ENCODE measurements around the gene MAP3K14.

DNA sequence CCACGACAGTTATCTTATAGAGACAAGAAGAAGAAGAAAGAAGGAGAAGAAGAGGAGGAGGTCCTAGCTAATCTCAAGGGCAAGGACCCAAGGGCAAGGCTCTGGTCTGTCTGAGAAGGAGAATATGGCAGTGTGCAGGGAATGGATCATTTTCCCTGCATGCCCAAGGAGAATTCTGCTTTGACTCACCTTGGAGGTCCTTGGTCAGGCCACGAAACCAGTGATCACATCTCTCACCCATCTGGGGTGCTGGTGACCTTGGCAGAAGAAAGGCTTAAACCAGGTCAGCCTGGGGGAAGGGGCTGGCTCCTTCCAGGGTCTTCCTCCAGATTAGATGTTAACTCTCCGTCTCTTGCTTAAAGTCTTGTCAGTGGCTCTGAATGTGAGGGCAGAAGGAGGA is 96.7 kb downstream of the MAP3K14 start:
- no peak for TF ChIP-seq GABPA (IDR thresholded peaks at IDR 0.05; ENCODE audit: low read depth)
- TF ChIP-seq, protein P1, sequence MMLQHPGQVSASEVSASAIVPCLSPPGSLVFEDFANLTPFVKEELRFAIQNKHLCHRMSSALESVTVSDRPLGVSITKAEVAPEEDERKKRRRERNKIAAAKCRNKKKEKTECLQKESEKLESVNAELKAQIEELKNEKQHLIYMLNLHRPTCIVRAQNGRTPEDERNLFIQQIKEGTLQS (IDR thresholded peaks at IDR 0.05; ENCODE audit: borderline replicate concordance, extremely low read depth, low read depth, low read length) = no peak
- TF ChIP-seq, protein P2, sequence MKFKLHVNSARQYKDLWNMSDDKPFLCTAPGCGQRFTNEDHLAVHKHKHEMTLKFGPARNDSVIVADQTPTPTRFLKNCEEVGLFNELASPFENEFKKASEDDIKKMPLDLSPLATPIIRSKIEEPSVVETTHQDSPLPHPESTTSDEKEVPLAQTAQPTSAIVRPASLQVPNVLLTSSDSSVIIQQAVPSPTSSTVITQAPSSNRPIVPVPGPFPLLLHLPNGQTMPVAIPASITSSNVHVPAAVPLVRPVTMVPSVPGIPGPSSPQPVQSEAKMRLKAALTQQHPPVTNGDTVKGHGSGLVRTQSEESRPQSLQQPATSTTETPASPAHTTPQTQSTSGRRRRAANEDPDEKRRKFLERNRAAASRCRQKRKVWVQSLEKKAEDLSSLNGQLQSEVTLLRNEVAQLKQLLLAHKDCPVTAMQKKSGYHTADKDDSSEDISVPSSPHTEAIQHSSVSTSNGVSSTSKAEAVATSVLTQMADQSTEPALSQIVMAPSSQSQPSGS (IDR thresholded peaks at IDR 0.05; ENCODE audit: low read length) = no peak

Data from GM12878 (cell line).